Colon (tissue), 2 donors: ENCODE results near the gene CTNND2.

Experiments used
- FAIRE-seq: peaks from 2 replicates; lab custom pipeline; 2012; peaks lifted over from hg19 to GRCh38; lab: Jason Lieb, UNC
- donor health status: control.
- donor health status: control.

Gene CTNND2

GRCh38 chr5:11385251-11385900 lies 518.9 kb downstream of the CTNND2 start:
- no peak for FAIRE-seq

- FAIRE-seq = no peak
Measured at GRCh38 chr5:11384441-11385250, 519.6 kb downstream of the CTNND2 start.

- no peak for FAIRE-seq
Measured at GRCh38 chr5:11383506-11384095, 520.6 kb downstream of the CTNND2 start.

- FAIRE-seq = no peak
Measured at GRCh38 chr5:11378461-11378860, 525.8 kb downstream of the CTNND2 start.

- FAIRE-seq = no peak
Measured at GRCh38 chr5:11377896-11378295, 526.4 kb downstream of the CTNND2 start.

- FAIRE-seq = no peak
Measured at GRCh38 chr5:11372191-11372590, 532.1 kb downstream of the CTNND2 start.

- FAIRE-seq = no peak
Measured at GRCh38 chr5:11371021-11371420, 533.2 kb downstream of the CTNND2 start.

GRCh38 chr5:11364531-11364930 lies 539.7 kb downstream of the CTNND2 start:
- FAIRE-seq = no peak

GRCh38 chr5:11363631-11364178 lies 540.5 kb downstream of the CTNND2 start:
- FAIRE-seq = no peak

GRCh38 chr5:11361768-11362167 lies 542.5 kb downstream of the CTNND2 start:
- FAIRE-seq = no peak

GRCh38 chr5:11357928-11358327 lies 546.3 kb downstream of the CTNND2 start:
- FAIRE-seq = no peak

- FAIRE-seq = no peak
Measured at GRCh38 chr5:11355491-11355890, 548.8 kb downstream of the CTNND2 start.

GRCh38 chr5:11346336-11346735 lies 557.9 kb downstream of the CTNND2 start:
- FAIRE-seq = no peak

- FAIRE-seq = no peak
Measured at GRCh38 chr5:11335881-11336760, 568.1 kb downstream of the CTNND2 start.

GRCh38 chr5:11334404-11334803 lies 569.8 kb downstream of the CTNND2 start:
- no peak for FAIRE-seq

- no peak for FAIRE-seq
Measured at GRCh38 chr5:11329679-11330078, 574.6 kb downstream of the CTNND2 start.

GRCh38 chr5:11324521-11325289 lies 579.5 kb downstream of the CTNND2 start:
- FAIRE-seq = no peak

- FAIRE-seq = no peak
Measured at GRCh38 chr5:11323761-11324160, 580.5 kb downstream of the CTNND2 start.

GRCh38 chr5:11322133-11322532 lies 582.1 kb downstream of the CTNND2 start:
- FAIRE-seq = no peak

GRCh38 chr5:11319836-11320580 lies 584.2 kb downstream of the CTNND2 start:
- no peak for FAIRE-seq
